Activated B cell treated with CpG ODN at 0.5 μM for 24 hours (primary cell): ENCODE results near the gene PLCB1. TPM values are rescaled to one million over a fixed set of nuclear protein-coding genes. Genes with fewer than 3 reads are reported as not detected.

ENCODE experiments used
- ATAC-seq: fragments of 200-7000 bp; cut with Tn5 transposase; one replicate; pipeline ENCODE4 v1.10.0; 2021; ENCODE audit warnings: low read depth, mild to moderate bottlenecking, moderate library complexity
- CTCF ChIA-PET: fragments of 350-600 bp; sonication (Branson Sonifier 250); formaldehyde crosslinking; loops from one replicate; lab custom pipeline; 2021; ENCODE audit warnings: antibody characterized with exemption; lab: Charles Lee
- POLR2A ChIA-PET: fragments of 350-600 bp; sonication (Branson Sonifier 250); formaldehyde crosslinking; loops from one replicate; lab custom pipeline; 2021; ENCODE audit warnings: antibody characterized with exemption; lab: Charles Lee
- DNase-seq: peaks from one replicate; pipeline ENCODE4 v3.0.0; 2022
- H3K27ac Mint-ChIP-seq: one replicate; pipeline ENCODE4 v1.8.0; 2020; ENCODE audit warnings: mixed read lengths
- H3K27me3 Mint-ChIP-seq: one replicate; pipeline ENCODE4 v1.8.0; 2021; ENCODE audit warnings: mixed read lengths
- H3K36me3 Mint-ChIP-seq: one replicate; pipeline ENCODE4 v1.8.0; 2021; ENCODE audit warnings: low read depth, mixed read lengths
- H3K4me1 Mint-ChIP-seq: one replicate; pipeline ENCODE4 v1.8.0; 2021; ENCODE audit warnings: mixed read lengths
- H3K4me3 Mint-ChIP-seq: one replicate; pipeline ENCODE4 v1.8.0; 2020; ENCODE audit warnings: mild to moderate bottlenecking, mixed read lengths
- H3K9me3 Mint-ChIP-seq: one replicate; pipeline ENCODE4 v1.8.0; 2020; ENCODE audit warnings: mixed read lengths
- CTCF ChIP-seq: fragments of 200-600 bp; IDR thresholded peaks from one replicate; pipeline ENCODE4 v1.8.0; 2022; ENCODE audit warnings: antibody characterized with exemption, mild to moderate bottlenecking
- intact Hi-C: fragments of 100-400 bp; cut with micrococcal nuclease; formaldehyde crosslinking; loops from one replicate; pipeline ENCODE4 v1.15.1; 2024
- total RNA-seq: library from RNA; stranded (reverse); gene quantifications from 2 replicates; pipeline ENCODE4 v1.2.3, GENCODE V29; 2022

PLCB1 gene
- total RNA-seq, 1 donor from 2014 or later: 0.86 TPM

- peaks cover 2% of the 10 kb centered on the region for H3K27me3 Mint-ChIP-seq
- H3K36me3 Mint-ChIP-seq: no peaks in the 10 kb centered on the region
- H3K9me3 Mint-ChIP-seq: no peaks in the 10 kb centered on the region
- intact Hi-C loops: no loop called here
- CTCF ChIA-PET: no interaction called here
- no peak overlapping the region for H3K4me3 Mint-ChIP-seq
- TF ChIP-seq CTCF: no peak
- POLR2A ChIA-PET: no interaction called here
- DNase-seq: no peak
- no peak overlapping the region for H3K27ac Mint-ChIP-seq
- H3K4me1 Mint-ChIP-seq: no peaks in the 10 kb centered on the region
- no peak for ATAC-seq
Observed at GRCh38 chr20:8271727-8272126, 139.7 kb downstream of the PLCB1 start.

- intact Hi-C loops: no loop called here
- CTCF ChIA-PET: no interaction called here
- H3K4me1 Mint-ChIP-seq: no peaks in the 10 kb centered on the region
- H3K9me3 Mint-ChIP-seq: no peaks in the 10 kb centered on the region
- TF ChIP-seq CTCF: no peak
- no peak overlapping the region for H3K4me3 Mint-ChIP-seq
- H3K36me3 Mint-ChIP-seq: no peaks in the 10 kb centered on the region
- DNase-seq (no peak), ATAC-seq (no peak)
- peaks cover 2% of the 10 kb centered on the region for H3K27me3 Mint-ChIP-seq
- POLR2A ChIA-PET: no interaction called here
- H3K27ac Mint-ChIP-seq: no peak overlapping the region
Observed at GRCh38 chr20:8272766-8273165, 140.7 kb downstream of the PLCB1 start.

- Mint-ChIP-seq H3K9me3 (no peaks in the 10 kb centered on the region), H3K27me3 (no peaks in the 10 kb centered on the region), H3K36me3 (no peaks in the 10 kb centered on the region), H3K4me1 (no peaks in the 10 kb centered on the region), H3K27ac (no peak overlapping the region), H3K4me3 (no peak overlapping the region)
- POLR2A ChIA-PET: no interaction called here
- CTCF ChIA-PET: no interaction called here
- intact Hi-C loops: no loop called here
- ATAC-seq: no peak
- no peak for TF ChIP-seq CTCF
- DNase-seq: no peak
Observed at GRCh38 chr20:8284902-8285301, 152.8 kb downstream of the PLCB1 start.

- ChIA-PET CTCF (no interaction called here), POLR2A (no interaction called here)
- Mint-ChIP-seq H3K27ac (no peak overlapping the region), H3K9me3 (no peaks in the 10 kb centered on the region), H3K4me1 (no peaks in the 10 kb centered on the region), H3K36me3 (no peaks in the 10 kb centered on the region), H3K27me3 (no peaks in the 10 kb centered on the region), H3K4me3 (no peak overlapping the region)
- TF ChIP-seq CTCF: no peak
- intact Hi-C loops: no loop called here
- no peak for ATAC-seq
- no peak for DNase-seq
Observed at GRCh38 chr20:8287340-8287739, 155.3 kb downstream of the PLCB1 start.

- no peaks in the 10 kb centered on the region for H3K27me3 Mint-ChIP-seq
- ATAC-seq: no peak
- DNase-seq: no peak
- intact Hi-C loops: no loop called here
- no peak overlapping the region for H3K4me3 Mint-ChIP-seq
- no peaks in the 10 kb centered on the region for H3K36me3 Mint-ChIP-seq
- no peak for TF ChIP-seq CTCF
- H3K27ac Mint-ChIP-seq: no peak overlapping the region
- CTCF ChIA-PET: interaction anchor here (0.8 kb wide), 1 partner anchor 13 kb away, joined by 3 read pairs; no protein-coding TSS in a partner anchor
- H3K9me3 Mint-ChIP-seq: no peaks in the 10 kb centered on the region
- H3K4me1 Mint-ChIP-seq: no peaks in the 10 kb centered on the region
- POLR2A ChIA-PET: interaction anchor here (0.7 kb wide), 1 partner anchor 9 kb away, joined by 3 read pairs; no protein-coding TSS in a partner anchor
Observed at GRCh38 chr20:8291200-8291599, 159.1 kb downstream of the PLCB1 start.
